Gastrocnemius medialis (tissue), 4 donors: Measurements from ENCODE around the gene EMC8. TPM values are rescaled to one million over a fixed set of nuclear protein-coding genes. Genes with fewer than 3 reads are reported as not detected.
"Not testable (repeated sequence)": the region's sequence is repeated elsewhere in the genome, so short reads cannot be mapped to it uniquely, and the experiment has no call there.

ENCODE experiments used
- ATAC-seq, 2 donors: fragments of 150-250 bp; one replicate each; pipeline ENCODE4 v1.9.1; 2016
- DNase-seq, 2 donors: peaks; one replicate each; pipeline ENCODE4 v3.0.0-alpha.2; 2019
- H3K27ac ChIP-seq, 4 donors: fragments of 200-600 bp; sonication (generic); 1 replicate in 1 of 4; 2 replicates in 3 of 4; pipeline ENCODE4 v1.5.1; 2016 to 2018; ENCODE audit warnings: mild to moderate bottlenecking in 2 of 4, moderate library complexity in 1 of 4
- H3K27me3 ChIP-seq, 3 donors: fragments of 200-600 bp; sonication (generic) in 2 of 3; 1 replicate in 1 of 3; 2 replicates in 2 of 3; pipeline versions ENCODE4 v1.5.1 to v1.6.0; 2016 to 2019; ENCODE audit warnings: mild to moderate bottlenecking in 1 of 3, moderate library complexity in 1 of 3
- H3K36me3 ChIP-seq, 2 donors: fragments of 200-600 bp; sonication (generic) in 1 of 2; one replicate each; pipeline ENCODE4 v1.5.1; 2017 to 2018
- H3K4me1 ChIP-seq, 2 donors: fragments of 200-600 bp; sonication (generic) in 1 of 2; one replicate each; pipeline ENCODE4 v1.5.1; 2016 to 2017; ENCODE audit warnings: mild to moderate bottlenecking in 2 of 2
- H3K4me3 ChIP-seq, 4 donors: fragments of 200-600 bp; sonication (generic) in 3 of 4; 1 replicate in 1 of 4; 2 replicates in 3 of 4; pipeline ENCODE4 v1.5.1; 2016 to 2019; ENCODE audit warnings: mild to moderate bottlenecking in 2 of 4
- H3K9me3 ChIP-seq, 3 donors: fragments of 200-600 bp; sonication (generic) in 2 of 3; 1 replicate in 1 of 3; 2 replicates in 2 of 3; pipeline ENCODE4 v1.5.1; 2016 to 2019
- POLR2A ChIP-seq, 2 donors: fragments of 450-650 bp; IDR thresholded peaks; one replicate each; pipeline ENCODE4 v1.6.1; 2017; ENCODE audit warnings: antibody characterized with exemption in 2 of 2, mild to moderate bottlenecking in 2 of 2, moderate library complexity in 2 of 2
- in situ Hi-C, 4 donors: fragments of 200-750 bp; cut with MboI; loops; one replicate each; pipeline versions ENCODE4 v1.15.0 to v1.8.0; 2017; ENCODE audit warnings: low sequenced_read_pairs in 4 of 4
- intact Hi-C: fragments of 100-400 bp; cut with DNase I; formaldehyde crosslinking; loops from one replicate; pipeline ENCODE4 v1.15.1; 2023; ENCODE audit warnings: low total_unique reads
- total RNA-seq, 4 donors: library from RNA; depleted of rRNA; stranded (reverse); fragments of >200 nt; gene quantifications; one replicate each; pipeline versions ENCODE4 v1.1.0 to v1.2.3, GENCODE V29; 2016
- TF ChIP-seq, protein P1 (sequence below), 5 experiments: fragments of 450-650 bp in 3 of 5; fragments of 200-600 bp in 2 of 5; sonication (generic) in 2 of 5; IDR thresholded peaks in 4 of 5; conservative IDR thresholded peaks in 1 of 5; 1 replicate in 4 of 5; 2 replicates in 1 of 5; pipeline ENCODE4 v1.5.1; 2016 to 2019; ENCODE audit warnings: antibody characterized with exemption in 5 of 5, mild to moderate bottlenecking in 3 of 5, moderate library complexity in 3 of 5

Gene EMC8
- total RNA-seq, 4 donors from 2014 or later: 29.6 to 39.8 (median 36.4) TPM

DNA sequence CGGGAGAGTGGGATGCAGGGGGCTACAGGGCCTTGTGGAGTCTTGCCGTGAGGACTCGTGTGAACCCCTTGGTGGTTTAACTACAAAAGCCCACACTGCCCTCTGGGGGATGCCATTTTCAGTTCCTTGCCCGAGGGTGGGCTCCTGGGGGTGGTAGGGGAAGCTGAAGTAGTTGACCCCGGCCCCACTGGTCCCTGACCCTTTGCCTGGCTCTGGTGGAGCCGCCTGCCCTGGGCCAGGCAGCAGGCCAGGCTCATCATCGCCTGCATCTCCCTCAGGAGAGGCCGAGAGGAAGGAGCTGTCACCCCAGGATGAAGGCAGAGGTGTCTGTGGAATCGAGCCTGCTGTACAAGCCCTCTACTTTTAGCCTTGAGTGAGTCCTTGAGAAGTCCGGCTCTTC lies 10.3 kb upstream of the EMC8 start:
- ATAC-seq (no peak), DNase-seq (no peak)
- Histone ChIP-seq H3K4me1 (no peaks in the 10 kb centered on the region), H3K4me3 (no peak overlapping the region), H3K36me3 (peaks cover 0 to 26% of the 10 kb centered on the region in 2 donors), H3K27ac (no peak overlapping the region), H3K9me3 (no peaks in the 10 kb centered on the region), H3K27me3 (peaks cover 5 to 16% (median 9%) of the 10 kb centered on the region in 3 donors)
- intact Hi-C loops (no loop called here), in situ Hi-C loops (loop anchor here in 2 of 4 donors (25.0 kb wide), 2 partner anchors 703 to 728 kb away; partner anchors contain the start of gene FOXF1 (in 1 of the 2))
- no peak for TF ChIP-seq POLR2A (IDR thresholded peaks at IDR 0.05)
- TF ChIP-seq, protein P1, sequence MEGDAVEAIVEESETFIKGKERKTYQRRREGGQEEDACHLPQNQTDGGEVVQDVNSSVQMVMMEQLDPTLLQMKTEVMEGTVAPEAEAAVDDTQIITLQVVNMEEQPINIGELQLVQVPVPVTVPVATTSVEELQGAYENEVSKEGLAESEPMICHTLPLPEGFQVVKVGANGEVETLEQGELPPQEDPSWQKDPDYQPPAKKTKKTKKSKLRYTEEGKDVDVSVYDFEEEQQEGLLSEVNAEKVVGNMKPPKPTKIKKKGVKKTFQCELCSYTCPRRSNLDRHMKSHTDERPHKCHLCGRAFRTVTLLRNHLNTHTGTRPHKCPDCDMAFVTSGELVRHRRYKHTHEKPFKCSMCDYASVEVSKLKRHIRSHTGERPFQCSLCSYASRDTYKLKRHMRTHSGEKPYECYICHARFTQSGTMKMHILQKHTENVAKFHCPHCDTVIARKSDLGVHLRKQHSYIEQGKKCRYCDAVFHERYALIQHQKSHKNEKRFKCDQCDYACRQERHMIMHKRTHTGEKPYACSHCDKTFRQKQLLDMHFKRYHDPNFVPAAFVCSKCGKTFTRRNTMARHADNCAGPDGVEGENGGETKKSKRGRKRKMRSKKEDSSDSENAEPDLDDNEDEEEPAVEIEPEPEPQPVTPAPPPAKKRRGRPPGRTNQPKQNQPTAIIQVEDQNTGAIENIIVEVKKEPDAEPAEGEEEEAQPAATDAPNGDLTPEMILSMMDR (IDR thresholded peaks at IDR 0.05 in 4 of 5, conservative IDR thresholded peaks at IDR 0.05 in 1 of 5): no peak

DNA sequence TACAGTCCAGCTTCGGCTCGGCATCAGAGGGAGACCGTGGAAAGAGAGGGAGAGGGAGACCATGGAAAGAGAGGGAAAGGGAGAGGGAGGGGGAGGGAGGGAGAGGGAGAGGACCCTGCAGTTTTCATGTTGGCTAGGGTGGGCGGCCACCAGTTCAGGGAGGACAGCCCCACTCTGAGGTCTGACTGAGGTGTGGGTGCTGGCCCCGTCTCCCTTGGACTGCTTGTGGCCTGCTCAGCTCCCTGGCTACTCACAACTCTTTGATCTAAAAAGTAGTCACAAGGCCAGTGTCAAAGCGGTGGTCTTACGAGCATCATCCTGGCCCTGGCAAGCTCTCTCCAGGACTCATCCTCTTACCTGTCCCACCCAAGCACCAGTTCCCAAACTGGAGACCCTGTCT lies 9.6 kb upstream of the EMC8 start:
- in situ Hi-C loops: loop anchor here in 2 of 4 donors (25.0 kb wide), 2 partner anchors 703 to 728 kb away; partner anchors contain the start of gene FOXF1 (in 1 of the 2)
- no peaks in the 10 kb centered on the region for H3K4me1 ChIP-seq
- H3K4me3 ChIP-seq: no peak overlapping the region
- no peak for DNase-seq
- ATAC-seq: no peak
- peaks cover 0 to 31% of the 10 kb centered on the region in 2 donors for H3K36me3 ChIP-seq
- H3K27ac ChIP-seq: no peak overlapping the region
- H3K9me3 ChIP-seq: no peaks in the 10 kb centered on the region
- H3K27me3 ChIP-seq: peaks cover 5 to 15% (median 7%) of the 10 kb centered on the region in 3 donors
- TF ChIP-seq, protein P1 (IDR thresholded peaks at IDR 0.05 in 4 of 5, conservative IDR thresholded peaks at IDR 0.05 in 1 of 5): no peak
- no peak for TF ChIP-seq POLR2A (IDR thresholded peaks at IDR 0.05)
- intact Hi-C loops: no loop called here

- ATAC-seq, DNase-seq, H3K9me3 ChIP-seq, H3K4me1 ChIP-seq, H3K27me3 ChIP-seq, H3K4me3 ChIP-seq, H3K27ac ChIP-seq, intact Hi-C loops: not testable (repeated sequence)
- peaks cover 0 to 39% of the 10 kb centered on the region in 2 donors for H3K36me3 ChIP-seq
- in situ Hi-C loops: loop anchor here in 2 of 4 donors (25.0 kb wide), 2 partner anchors 704 to 729 kb away; partner anchors contain the start of gene FOXF1 (in 1 of the 2)
Measured at GRCh38 chr16:85808104-85808503, 8.8 kb upstream of the EMC8 start.

DNA sequence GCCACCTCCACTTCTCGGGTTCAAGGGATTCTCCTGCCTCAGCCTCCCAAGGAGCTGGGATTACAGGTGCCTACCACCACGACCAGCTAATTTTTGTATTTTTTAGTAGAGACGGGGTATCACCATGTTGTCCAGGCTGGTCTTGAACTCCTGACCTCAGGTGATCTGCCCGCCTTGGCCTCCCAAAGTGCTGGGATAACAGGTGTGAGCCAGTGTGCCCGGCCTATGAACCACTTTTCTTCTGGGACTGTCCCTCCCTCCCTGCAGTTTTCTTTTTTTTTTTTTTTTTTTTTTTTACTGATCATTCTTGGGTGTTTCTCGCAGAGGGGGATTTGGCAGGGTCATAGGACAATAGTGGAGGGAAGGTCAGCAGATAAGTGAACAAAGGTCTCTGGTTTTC lies 8.0 kb upstream of the EMC8 start:
- in situ Hi-C loops: loop anchor here in 2 of 4 donors (25.0 kb wide), 2 partner anchors 705 to 730 kb away; partner anchors contain the start of gene FOXF1 (in 1 of the 2)
- H3K27ac ChIP-seq, H3K4me1 ChIP-seq, H3K4me3 ChIP-seq, DNase-seq, H3K27me3 ChIP-seq, intact Hi-C loops, ATAC-seq, H3K9me3 ChIP-seq: not testable (repeated sequence)
- peaks cover 0 to 45% of the 10 kb centered on the region in 2 donors for H3K36me3 ChIP-seq

GRCh38 chr16:85806539-85806938 lies 7.2 kb upstream of the EMC8 start:
- intact Hi-C loops: no loop called here
- peaks cover 0 to 3% (median 0%) of the 10 kb centered on the region in 3 donors for H3K27me3 ChIP-seq
- H3K9me3 ChIP-seq: no peaks in the 10 kb centered on the region
- TF ChIP-seq, protein P1 (IDR thresholded peaks at IDR 0.05 in 4 of 5, conservative IDR thresholded peaks at IDR 0.05 in 1 of 5): no peak
- TF ChIP-seq POLR2A (IDR thresholded peaks at IDR 0.05): no peak
- no peak overlapping the region for H3K27ac ChIP-seq
- ATAC-seq: no peak
- no peak overlapping the region for H3K4me3 ChIP-seq
- DNase-seq: no peak
- in situ Hi-C loops: loop anchor here in 2 of 4 donors (25.0 kb wide), 2 partner anchors 706 to 731 kb away; partner anchors contain the start of gene FOXF1 (in 1 of the 2)
- H3K4me1 ChIP-seq: peaks cover 0 to under 1% of the 10 kb centered on the region in 2 donors
- H3K36me3 ChIP-seq: peaks cover 0 to 45% of the 10 kb centered on the region in 2 donors
